ENCODE results near the gene TMOD1.
A peak's percentile ranks its signal among the peaks of the same experiment; 100 is the strongest.

- TF ChIP-seq, protein P1, sequence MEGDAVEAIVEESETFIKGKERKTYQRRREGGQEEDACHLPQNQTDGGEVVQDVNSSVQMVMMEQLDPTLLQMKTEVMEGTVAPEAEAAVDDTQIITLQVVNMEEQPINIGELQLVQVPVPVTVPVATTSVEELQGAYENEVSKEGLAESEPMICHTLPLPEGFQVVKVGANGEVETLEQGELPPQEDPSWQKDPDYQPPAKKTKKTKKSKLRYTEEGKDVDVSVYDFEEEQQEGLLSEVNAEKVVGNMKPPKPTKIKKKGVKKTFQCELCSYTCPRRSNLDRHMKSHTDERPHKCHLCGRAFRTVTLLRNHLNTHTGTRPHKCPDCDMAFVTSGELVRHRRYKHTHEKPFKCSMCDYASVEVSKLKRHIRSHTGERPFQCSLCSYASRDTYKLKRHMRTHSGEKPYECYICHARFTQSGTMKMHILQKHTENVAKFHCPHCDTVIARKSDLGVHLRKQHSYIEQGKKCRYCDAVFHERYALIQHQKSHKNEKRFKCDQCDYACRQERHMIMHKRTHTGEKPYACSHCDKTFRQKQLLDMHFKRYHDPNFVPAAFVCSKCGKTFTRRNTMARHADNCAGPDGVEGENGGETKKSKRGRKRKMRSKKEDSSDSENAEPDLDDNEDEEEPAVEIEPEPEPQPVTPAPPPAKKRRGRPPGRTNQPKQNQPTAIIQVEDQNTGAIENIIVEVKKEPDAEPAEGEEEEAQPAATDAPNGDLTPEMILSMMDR (conservative IDR thresholded peaks at IDR 0.05; ENCODE audit: low read depth in 2 of 2) = peak; percentile 36 to 60
- TF ChIP-seq POLR2AphosphoS5 (IDR thresholded peaks at IDR 0.05; ENCODE audit: low read depth) (no peak), CREB1 (CRISPR knock-in tag; IDR thresholded peaks at IDR 0.05; ENCODE audit: low read depth) (no peak), REST (IDR thresholded peaks at IDR 0.05; ENCODE audit: unreplicated experiment) (no peak), EZH2 (IDR thresholded peaks at IDR 0.05; ENCODE audit: low read depth, unreplicated experiment) (no peak), EZH2phosphoT487 (IDR thresholded peaks at IDR 0.05; ENCODE audit: unreplicated experiment) (no peak), ZNF114 (CRISPR knock-in tag; IDR thresholded peaks at IDR 0.05) (no peak), JUNB (IDR thresholded peaks at IDR 0.05; ENCODE audit: unreplicated experiment) (no peak), STAT1 (IDR thresholded peaks at IDR 0.05; ENCODE audit: unreplicated experiment) (no peak), NANOG (IDR thresholded peaks at IDR 0.05; ENCODE audit: borderline replicate concordance) (no peak), ZNF331 (CRISPR knock-in tag; IDR thresholded peaks at IDR 0.05; ENCODE audit: low read depth) (no peak), ETS1 (IDR thresholded peaks at IDR 0.05) (no peak)
- TF ChIP-seq, protein P2, sequence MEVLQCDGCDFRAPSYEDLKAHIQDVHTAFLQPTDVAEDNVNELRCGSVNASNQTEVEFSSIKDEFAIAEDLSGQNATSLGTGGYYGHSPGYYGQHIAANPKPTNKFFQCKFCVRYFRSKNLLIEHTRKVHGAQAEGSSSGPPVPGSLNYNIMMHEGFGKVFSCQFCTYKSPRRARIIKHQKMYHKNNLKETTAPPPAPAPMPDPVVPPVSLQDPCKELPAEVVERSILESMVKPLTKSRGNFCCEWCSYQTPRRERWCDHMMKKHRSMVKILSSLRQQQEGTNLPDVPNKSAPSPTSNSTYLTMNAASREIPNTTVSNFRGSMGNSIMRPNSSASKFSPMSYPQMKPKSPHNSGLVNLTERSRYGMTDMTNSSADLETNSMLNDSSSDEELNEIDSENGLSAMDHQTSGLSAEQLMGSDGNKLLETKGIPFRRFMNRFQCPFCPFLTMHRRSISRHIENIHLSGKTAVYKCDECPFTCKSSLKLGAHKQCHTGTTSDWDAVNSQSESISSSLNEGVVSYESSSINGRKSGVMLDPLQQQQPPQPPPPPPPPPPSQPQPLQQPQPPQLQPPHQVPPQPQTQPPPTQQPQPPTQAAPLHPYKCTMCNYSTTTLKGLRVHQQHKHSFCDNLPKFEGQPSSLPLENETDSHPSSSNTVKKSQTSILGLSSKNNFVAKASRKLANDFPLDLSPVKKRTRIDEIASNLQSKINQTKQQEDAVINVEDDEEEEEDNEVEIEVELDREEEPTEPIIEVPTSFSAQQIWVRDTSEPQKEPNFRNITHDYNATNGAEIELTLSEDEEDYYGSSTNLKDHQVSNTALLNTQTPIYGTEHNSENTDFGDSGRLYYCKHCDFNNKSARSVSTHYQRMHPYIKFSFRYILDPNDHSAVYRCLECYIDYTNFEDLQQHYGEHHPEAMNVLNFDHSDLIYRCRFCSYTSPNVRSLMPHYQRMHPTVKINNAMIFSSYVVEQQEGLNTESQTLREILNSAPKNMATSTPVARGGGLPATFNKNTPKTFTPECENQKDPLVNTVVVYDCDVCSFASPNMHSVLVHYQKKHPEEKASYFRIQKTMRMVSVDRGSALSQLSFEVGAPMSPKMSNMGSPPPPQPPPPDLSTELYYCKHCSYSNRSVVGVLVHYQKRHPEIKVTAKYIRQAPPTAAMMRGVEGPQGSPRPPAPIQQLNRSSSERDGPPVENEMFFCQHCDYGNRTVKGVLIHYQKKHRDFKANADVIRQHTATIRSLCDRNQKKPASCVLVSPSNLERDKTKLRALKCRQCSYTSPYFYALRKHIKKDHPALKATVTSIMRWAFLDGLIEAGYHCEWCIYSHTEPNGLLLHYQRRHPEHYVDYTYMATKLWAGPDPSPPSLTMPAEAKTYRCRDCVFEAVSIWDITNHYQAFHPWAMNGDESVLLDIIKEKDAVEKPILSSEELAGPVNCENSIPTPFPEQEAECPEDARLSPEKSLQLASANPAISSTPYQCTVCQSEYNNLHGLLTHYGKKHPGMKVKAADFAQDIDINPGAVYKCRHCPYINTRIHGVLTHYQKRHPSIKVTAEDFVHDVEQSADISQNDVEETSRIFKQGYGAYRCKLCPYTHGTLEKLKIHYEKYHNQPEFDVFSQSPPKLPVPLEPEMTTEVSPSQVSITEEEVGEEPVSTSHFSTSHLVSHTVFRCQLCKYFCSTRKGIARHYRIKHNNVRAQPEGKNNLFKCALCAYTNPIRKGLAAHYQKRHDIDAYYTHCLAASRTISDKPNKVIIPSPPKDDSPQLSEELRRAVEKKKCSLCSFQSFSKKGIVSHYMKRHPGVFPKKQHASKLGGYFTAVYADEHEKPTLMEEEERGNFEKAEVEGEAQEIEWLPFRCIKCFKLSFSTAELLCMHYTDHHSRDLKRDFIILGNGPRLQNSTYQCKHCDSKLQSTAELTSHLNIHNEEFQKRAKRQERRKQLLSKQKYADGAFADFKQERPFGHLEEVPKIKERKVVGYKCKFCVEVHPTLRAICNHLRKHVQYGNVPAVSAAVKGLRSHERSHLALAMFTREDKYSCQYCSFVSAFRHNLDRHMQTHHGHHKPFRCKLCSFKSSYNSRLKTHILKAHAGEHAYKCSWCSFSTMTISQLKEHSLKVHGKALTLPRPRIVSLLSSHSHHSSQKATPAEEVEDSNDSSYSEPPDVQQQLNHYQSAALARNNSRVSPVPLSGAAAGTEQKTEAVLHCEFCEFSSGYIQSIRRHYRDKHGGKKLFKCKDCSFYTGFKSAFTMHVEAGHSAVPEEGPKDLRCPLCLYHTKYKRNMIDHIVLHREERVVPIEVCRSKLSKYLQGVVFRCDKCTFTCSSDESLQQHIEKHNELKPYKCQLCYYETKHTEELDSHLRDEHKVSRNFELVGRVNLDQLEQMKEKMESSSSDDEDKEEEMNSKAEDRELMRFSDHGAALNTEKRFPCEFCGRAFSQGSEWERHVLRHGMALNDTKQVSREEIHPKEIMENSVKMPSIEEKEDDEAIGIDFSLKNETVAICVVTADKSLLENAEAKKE (CRISPR knock-in tag; IDR thresholded peaks at IDR 0.05) = no peak
Measured at GRCh38 chr9:97591535-97591934, 90.1 kb downstream of the TMOD1 start.

Data from GM23338 (cell line).